HG03439 (cell line): ENCODE measurements around the gene TEN1.

ENCODE experiments used
- ATAC-seq: cut with Tn5 transposase; IDR thresholded peaks from one replicate; pipeline ENCODE4 v1.9.1; 2021; ENCODE audit warnings: mild to moderate bottlenecking, moderate library complexity; ENCODE audit not compliant: unreplicated experiment

TEN1 gene

GRCh38 chr17:76005263-76006149, 26.5 kb downstream of the TEN1 start:
- ATAC-seq: no peak

GRCh38 chr17:76007131-76007849, 28.2 kb downstream of the TEN1 start:
- ATAC-seq: no peak

GRCh38 chr17:76007850-76008165, 28.8 kb downstream of the TEN1 start:
- no peak for ATAC-seq

GRCh38 chr17:76008208-76008607, 29.2 kb downstream of the TEN1 start:
- ATAC-seq: no peak

- ATAC-seq: no peak
These were observed 29.8 kb downstream of the TEN1 start for GRCh38 chr17:76008630-76009425.

- ATAC-seq: no peak
These were observed 30.4 kb downstream of the TEN1 start for GRCh38 chr17:76009447-76009846.

- no peak for ATAC-seq
These were observed 31.1 kb downstream of the TEN1 start for GRCh38 chr17:76009969-76010661.

GRCh38 chr17:76011951-76012350, 32.9 kb downstream of the TEN1 start:
- ATAC-seq: no peak

GRCh38 chr17:76013377-76013932, 34.4 kb downstream of the TEN1 start:
- no peak for ATAC-seq

GRCh38 chr17:76014100-76014924, 35.3 kb downstream of the TEN1 start:
- ATAC-seq: no peak

- ATAC-seq: no peak
These were observed 35.9 kb downstream of the TEN1 start for GRCh38 chr17:76014925-76015261.

GRCh38 chr17:76017481-76018339, 38.7 kb downstream of the TEN1 start:
- no peak for ATAC-seq

- ATAC-seq: no peak
These were observed 39.3 kb downstream of the TEN1 start for GRCh38 chr17:76018340-76018680.

GRCh38 chr17:76018801-76019200, 39.8 kb downstream of the TEN1 start:
- ATAC-seq: no peak

GRCh38 chr17:76019833-76020467, 40.9 kb downstream of the TEN1 start:
- ATAC-seq: no peak

GRCh38 chr17:76022285-76022684, 43.2 kb downstream of the TEN1 start:
- no peak for ATAC-seq

GRCh38 chr17:76022973-76023899, 44.2 kb downstream of the TEN1 start:
- ATAC-seq: no peak

- ATAC-seq: no peak
These were observed 44.8 kb downstream of the TEN1 start for GRCh38 chr17:76023900-76024237.
